Measurements from ENCODE around the gene FEM1B.

DNA sequence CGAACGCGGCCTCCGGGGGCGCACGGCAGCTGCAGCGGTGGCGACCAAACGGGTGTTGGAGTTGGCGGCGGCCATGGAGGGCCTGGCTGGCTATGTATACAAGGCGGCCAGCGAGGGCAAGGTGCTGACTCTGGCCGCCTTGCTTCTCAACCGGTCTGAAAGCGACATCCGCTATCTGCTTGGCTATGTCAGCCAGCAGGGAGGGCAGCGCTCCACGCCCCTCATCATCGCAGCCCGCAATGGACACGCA is 725 bp downstream of the FEM1B start:
- no peak for TF ChIP-seq ZNF274 (IDR thresholded peaks at IDR 0.05; ENCODE audit: low read length)
- no peak for TF ChIP-seq ZNF274 (tag by site-specific recombination; IDR thresholded peaks at IDR 0.05; ENCODE audit: borderline replicate concordance)
- TF ChIP-seq, protein P1, sequence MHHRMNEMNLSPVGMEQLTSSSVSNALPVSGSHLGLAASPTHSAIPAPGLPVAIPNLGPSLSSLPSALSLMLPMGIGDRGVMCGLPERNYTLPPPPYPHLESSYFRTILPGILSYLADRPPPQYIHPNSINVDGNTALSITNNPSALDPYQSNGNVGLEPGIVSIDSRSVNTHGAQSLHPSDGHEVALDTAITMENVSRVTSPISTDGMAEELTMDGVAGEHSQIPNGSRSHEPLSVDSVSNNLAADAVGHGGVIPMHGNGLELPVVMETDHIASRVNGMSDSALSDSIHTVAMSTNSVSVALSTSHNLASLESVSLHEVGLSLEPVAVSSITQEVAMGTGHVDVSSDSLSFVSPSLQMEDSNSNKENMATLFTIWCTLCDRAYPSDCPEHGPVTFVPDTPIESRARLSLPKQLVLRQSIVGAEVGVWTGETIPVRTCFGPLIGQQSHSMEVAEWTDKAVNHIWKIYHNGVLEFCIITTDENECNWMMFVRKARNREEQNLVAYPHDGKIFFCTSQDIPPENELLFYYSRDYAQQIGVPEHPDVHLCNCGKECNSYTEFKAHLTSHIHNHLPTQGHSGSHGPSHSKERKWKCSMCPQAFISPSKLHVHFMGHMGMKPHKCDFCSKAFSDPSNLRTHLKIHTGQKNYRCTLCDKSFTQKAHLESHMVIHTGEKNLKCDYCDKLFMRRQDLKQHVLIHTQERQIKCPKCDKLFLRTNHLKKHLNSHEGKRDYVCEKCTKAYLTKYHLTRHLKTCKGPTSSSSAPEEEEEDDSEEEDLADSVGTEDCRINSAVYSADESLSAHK (tag by site-specific recombination; IDR thresholded peaks at IDR 0.05), result no peak
- no peak for TF ChIP-seq ZNF19 (tag by site-specific recombination; IDR thresholded peaks at IDR 0.05; ENCODE audit: low read depth)
- no peak for TF ChIP-seq ZNF670 (tag by site-specific recombination; IDR thresholded peaks at IDR 0.05; ENCODE audit: low read depth)
- no peak for TF ChIP-seq ZNF610 (tag by site-specific recombination; IDR thresholded peaks at IDR 0.05; ENCODE audit: borderline replicate concordance)
